Ramos (cell line): ENCODE data around the gene BPIFA3.

Source experiments
- in situ Hi-C: fragments of 300-500 bp; cut with MboI; formaldehyde crosslinking; loops from one replicate; pipeline ENCODE4 v1.14.3; 2022; ENCODE audit warnings: low sequenced_read_pairs; ENCODE audit not compliant: unreplicated experiment

BPIFA3 gene

DNA sequence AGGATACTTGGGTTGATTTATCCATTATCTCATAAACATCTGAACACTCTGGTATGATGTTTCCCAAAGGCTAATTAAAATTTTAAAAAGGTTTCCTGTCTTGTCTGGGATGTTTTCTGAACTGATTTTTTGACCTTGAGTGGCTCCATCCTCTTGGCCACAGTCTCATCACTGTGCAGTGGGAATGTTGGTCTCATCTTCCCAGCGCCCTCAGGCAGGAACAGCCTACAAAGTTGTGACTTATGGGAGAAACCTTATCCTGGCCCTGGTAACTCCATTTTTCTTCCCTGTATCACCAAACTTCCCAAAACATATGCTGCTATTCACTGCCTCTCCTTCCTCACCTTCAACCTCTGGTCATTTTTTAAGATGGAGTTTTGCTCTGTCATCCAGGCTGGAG is 6.8 kb upstream of the BPIFA3 start:
- in situ Hi-C loops = no loop called here

DNA sequence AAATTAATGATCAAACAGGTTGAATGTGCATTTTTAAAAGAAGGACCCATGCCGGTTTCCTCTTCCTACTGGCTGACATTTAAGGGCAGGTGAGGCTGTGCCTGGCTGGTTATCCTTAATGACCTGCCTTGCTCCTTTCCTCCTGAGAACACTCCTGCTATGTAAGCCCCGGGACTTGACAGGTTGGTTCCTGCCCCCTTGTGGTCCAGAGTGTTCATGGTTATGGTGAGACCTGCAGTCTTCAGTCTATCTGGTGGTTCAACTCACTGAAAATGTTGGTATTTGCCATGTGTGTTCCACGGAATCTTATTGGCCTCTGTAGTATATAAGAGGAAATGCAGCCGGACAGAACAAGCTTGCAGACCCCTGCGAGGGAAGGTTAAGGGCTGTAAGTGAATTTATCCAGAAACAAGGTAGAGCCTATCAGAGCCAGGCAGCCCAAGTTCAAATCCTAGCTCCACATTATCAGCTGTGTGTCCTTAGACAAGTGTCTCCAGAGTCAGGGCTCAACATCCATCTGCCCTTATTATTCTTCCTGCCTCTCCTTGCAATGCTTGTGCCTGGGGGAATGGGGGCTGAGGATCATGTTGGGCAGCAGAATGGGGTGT is 5.2 kb upstream of the BPIFA3 start:
- in situ Hi-C loops = no loop called here

DNA sequence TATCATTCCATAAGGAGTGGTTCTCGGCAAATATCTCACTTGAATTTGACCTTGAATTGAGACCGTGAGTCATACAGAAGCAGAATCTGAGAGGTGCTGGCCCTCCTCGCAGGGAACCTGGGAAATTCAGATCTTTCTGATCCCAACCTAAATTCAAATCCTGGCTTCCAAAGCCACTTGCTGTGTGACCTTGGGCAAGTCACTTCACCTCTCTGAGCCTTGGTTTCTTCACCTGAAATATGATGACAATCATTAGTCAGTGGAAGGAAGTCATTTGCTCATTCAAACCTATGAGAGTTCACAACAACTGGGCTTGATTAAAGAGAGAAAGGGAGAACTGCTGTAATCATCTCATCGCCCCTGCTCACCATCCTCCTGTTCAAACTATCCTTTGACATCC is 7.2 kb downstream of the BPIFA3 start:
- in situ Hi-C loops = no loop called here

DNA sequence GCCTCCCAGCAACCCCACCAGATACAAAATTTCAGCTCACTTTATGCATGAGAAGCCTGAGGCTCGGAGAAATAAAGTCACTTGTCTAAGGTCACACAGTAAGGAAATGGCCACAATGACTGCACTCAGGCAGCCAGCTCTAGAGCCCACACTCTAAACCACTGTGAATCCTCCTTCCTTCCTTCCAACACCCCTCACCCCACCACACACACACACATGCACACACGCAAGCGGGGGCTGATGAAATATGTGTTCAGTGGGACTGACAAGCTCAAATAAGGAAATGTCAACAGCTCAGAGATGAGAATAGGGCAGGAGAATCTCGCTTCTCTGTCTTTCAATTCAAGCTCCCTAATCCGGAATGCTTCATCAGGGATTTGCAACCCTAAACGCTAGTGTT is 12.7 kb downstream of the BPIFA3 start:
- in situ Hi-C loops = no loop called here

DNA sequence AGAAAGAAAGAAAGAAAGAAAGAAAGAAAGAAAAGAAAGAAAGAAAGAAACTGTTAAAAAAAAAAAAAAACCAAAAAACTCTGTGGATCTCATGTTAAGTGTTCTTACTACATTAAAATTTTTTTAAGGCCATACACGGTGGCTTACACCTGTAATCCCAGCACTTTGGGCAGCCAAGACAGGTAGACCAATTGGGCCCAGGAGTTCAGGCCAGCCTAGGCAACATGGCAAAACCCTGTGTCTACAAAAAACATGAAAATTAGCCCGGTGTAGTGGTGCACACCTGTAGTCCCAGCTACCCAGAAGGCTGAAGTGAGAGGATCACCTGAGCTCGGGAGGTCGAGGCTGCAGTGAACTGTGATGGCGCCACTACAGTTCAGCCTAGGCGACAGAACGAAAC is 14.1 kb downstream of the BPIFA3 start:
- in situ Hi-C loops = no loop called here

DNA sequence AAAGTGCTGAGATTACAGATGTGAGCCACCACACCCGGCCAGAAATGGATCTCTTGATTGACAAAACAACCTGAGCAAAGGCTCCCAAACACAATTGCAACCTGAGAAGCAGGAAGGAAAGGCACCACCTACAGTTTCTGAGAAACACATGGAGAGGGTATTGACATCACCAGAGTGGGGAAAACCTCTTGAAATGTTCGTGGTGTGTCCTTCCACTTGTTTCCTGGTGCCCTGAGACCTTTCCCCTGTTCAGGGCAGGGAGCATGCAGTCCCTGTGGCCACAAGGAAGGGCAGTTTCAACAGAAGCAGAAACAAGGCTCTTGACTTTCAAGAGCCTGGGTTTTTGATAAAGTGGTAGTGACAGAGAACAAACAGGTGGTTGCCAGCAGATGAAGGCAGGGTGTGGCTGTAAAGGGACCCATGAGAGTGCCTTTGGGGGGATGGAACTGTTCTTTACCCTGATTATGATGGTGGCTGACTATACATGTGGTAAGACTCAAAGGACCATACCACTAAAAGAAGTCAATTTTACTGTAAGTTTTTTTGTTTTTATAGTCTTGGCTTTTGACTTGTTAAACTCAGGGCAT is 15.4 kb downstream of the BPIFA3 start:
- in situ Hi-C loops = no loop called here

DNA sequence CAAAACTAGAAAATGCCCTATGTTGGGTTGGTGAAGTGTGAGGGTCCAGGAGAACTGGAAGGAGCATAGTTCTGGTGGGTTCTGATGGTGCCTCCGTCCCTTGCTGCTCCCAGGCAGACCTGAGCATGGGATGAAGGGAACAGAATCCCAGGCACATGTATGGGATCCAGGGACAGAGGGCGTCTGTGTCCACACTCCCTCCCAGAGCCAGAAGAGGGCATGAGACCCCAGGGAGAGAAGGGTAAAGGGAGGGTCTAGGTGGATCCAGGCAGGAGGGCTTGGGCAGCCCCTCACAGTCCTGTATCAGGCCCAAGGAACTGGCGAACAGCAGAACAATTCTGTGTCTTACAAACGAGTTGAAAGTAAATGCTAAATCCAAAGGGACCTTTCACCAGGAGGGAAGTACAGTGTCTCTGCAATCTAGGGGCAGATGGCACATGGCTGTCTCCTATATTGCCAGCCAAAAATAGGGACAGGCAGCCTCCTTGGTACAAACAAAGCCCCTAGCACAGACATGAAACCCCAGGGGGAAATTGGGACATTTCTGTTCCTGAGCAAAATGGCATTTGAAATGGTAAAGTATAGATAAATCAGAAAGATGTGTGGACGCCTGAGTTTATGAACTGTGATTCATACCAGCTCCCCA is 16.1 kb downstream of the BPIFA3 start:
- in situ Hi-C loops = no loop called here

DNA sequence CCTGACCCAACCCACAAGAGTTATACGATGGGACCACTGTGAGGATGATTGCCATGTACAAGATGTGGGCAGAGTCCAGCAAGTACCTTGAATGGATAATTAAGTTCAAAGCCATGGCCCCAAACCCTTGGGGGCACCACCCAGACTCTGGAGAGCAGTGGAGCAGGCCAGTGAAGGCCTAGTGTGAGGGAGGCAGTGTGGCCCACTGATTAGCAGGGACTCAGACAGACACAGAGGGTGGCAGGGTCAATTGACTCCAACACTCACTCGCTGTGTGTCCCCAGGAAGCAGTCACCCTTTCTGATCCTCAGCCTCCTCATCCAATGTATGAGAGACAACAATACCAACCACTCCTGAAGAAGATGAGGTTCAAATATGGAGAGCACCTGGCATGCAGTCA is 16.9 kb downstream of the BPIFA3 start:
- in situ Hi-C loops = no loop called here

DNA sequence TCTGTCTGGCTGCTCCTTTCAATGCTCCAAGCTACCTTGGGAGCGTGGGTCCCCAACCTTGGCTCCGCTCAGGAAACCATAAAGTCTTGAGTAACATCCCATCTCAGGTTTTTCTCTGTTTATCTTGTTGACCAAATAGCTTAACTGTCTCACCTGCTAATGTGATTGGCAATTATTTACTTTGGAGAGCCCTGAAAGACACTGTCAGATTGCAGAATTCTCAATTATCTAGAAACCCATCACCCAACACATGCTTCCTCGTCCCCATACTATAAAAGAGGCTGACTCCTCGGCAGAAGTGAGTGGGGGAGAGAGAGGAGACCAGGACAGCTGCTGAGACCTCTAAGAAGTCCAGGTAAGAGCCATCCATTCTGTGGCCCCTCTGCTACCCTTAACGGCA is 18.5 kb downstream of the BPIFA3 start, which contains the start of gene BPIFA1:
Gene BPIFA1 (plus strand): TSS at position 301 of the 400 bp plus-strand sequence. CDS start 1,716 bp downstream, outside the sequence.
- in situ Hi-C loops = no loop called here

DNA sequence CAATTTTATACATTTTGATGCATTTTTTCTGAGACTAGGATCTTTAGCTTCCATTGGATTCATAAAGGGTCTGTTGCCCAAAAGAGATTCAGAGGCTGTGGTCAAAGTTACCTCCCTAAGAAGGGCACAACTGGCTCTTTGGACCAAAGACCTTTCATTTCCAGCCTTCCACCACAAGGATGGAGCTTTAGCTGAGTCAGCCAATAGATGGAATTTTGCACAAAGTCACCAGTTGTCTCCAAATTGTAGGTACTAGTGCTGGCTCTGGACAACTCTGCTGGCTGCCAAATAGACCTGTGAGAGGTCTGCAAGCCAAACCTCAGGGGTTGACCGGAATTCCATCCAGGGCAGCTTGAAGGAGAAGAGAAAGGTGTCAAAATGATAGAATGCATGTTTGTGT is 19.2 kb downstream of the BPIFA3 start:
- in situ Hi-C loops = no loop called here

DNA sequence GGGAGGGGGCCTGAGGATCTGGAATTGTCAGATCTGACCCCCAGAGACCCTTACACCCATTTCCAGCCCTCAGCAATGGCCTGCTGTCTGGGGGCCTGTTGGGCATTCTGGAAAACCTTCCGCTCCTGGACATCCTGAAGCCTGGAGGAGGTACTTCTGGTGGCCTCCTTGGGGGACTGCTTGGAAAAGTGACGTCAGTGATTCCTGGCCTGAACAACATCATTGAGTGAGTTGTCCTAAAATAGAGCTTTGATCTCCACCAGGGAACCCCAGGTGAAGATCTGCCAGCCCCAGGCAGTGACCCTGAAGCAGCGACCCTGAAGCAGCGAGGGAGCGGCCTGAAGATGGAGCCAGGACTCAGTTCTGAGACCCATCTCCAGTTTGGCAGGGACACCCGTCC is 20.8 kb downstream of the BPIFA3 start:
- in situ Hi-C loops = no loop called here

DNA sequence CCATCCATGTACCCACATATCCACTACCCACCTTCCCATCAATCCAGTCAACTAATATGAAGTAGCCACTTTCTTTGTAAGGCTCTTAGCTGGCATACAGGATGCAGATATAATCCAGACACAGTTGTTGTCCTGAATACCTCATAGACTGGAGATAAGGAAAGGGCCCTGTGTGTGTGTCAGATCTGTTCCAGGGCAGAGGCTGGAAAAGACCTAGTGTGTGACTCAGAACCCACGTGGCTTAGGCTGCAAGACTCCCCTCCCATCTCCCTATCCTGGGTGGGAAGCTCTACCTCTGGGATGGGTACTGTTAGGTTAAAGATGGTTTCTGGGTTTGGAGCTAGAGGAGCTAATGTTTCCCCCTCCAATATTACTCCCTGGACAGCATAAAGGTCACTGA is 22.3 kb downstream of the BPIFA3 start:
- in situ Hi-C loops = no loop called here

DNA sequence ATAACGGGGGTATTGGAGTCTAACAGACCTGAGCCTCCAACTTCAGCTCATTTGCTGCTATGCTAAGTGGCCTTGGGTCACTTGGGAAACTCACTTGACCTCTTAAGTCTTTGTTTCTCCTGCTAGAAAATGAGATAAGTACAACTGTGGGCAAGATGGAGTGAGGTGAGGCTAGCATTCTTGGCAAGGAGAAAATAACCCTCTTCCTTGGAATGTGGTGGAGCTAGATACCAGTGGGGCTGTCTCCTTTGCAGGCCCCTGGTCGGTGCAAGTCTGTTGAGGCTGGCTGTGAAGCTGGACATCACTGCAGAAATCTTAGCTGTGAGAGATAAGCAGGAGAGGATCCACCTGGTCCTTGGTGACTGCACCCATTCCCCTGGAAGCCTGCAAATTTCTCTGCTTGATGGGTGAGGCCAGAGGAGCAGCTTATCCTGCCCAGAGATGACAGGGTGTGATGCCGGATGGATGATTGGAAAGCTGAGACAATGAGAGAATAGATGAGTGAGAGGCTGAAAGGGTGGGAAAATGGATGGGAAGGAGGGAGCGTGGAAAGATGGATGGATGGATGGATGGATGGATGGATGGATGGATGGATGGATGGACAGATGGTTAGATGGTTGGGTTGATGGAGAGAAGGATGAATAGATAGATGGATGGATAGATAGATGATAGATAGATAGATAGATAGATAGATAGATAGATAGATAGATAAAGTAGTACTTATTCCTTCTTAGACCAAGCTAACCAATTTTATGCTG is 23.0 kb downstream of the BPIFA3 start:
- in situ Hi-C loops = no loop called here

DNA sequence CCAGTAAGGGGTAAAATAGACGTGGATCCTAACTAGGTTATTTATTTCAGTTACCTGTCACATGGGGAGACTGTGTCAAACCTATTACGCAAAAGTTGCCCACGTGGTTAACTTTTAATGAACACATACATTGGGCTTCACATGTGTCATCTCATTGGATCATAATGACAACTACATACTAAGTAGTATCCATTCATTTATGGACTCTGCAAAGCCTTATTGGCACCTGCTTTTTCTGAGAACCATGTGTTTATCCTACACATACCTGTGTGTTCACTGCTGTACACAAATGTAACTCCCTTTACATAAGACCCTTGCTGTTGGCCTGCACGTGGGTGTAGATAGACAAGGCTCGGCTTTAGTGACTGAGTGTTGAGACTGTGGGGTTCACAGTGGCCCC is 23.8 kb downstream of the BPIFA3 start:
- in situ Hi-C loops = no loop called here

DNA sequence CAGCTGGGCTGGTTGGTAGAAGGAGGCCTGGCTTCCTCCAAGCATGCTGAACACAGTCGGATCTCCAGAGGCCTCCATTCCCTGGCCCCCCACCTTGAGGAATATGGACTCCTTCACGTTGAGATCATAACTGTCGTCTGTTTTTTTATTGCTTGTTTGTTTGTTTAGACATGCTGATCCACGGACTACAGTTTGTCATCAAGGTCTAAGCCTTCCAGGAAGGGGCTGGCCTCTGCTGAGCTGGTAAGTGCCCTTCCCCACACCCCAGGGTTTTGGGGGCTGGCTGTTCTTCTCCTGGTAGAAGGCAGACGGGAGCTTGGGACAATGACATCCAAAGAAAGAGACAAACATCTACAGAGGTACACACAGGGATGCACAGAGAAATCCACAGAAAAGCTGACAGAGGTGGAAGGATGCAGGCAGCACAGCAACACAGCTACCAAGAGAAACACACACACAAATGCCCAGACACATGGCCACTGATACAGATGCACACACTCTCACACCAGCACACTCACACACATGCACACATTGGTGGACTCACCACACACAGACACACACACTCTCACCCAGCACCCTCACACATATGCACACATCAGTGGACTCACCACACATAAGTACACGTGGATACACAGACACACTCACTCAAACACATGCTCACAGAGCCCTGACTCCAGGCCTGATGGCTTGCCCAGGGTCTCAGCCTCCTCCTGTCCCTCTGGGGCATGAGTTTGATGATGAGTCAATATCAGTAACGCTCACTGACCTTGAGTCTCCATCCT is 25.4 kb downstream of the BPIFA3 start:
- in situ Hi-C loops = no loop called here

DNA sequence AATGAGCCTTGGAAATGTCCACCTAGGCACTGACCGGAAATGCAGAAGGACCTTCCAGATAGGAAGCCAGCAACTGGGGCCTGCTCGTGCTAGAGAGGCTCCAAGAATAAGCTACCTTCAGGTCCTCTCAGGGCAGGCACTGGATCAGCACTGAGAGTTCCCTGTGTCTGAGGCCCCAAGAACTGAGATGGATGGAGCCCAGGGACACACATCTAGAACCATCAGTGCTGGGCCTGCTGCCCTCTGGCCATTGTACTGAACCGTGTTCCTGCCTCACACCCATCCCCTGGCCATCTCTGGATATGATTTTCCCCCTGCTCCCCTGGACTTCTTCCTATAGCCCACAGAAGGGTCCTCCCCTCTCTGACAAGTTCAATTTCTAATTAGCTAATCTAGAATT is 28.9 kb downstream of the BPIFA3 start:
- in situ Hi-C loops = no loop called here

DNA sequence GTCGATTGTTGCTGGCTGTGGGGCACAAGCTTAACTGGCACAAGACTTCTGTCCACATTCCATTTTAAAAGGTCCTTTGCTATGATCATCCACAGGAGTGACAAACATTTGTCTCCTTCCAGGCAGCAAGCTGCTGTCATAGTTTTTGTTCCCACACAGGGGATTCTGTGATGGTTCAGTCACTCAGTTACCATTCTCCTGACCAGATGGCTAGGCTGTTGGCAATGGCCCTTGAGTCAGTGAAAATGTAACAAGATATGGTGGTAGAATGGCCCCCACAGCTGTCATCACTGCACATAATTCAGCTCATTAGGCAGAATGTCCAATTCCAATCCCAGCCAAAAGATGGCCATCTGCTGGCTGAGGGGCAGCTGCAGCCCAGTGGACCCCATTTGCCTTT is 32.3 kb downstream of the BPIFA3 start:
- in situ Hi-C loops = no loop called here

DNA sequence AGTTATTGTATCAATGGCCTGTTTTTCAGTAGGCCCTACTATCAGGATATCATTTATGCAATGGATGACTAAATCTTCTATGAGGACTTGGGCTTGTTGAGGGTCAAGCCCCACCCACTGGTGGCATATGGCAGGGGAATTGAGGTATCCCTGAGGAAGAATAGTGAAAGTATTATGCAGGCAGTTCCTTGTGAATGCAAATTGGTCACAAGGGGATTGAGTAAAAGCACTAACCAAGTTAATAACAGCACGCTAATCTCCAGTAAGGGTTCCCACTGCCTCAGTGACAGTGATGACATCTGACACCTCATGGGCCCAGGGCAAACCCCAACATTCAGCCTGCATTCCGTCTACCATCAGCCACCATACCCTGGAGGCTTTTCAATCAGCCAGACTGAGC is 33.5 kb downstream of the BPIFA3 start:
- in situ Hi-C loops = no loop called here

DNA sequence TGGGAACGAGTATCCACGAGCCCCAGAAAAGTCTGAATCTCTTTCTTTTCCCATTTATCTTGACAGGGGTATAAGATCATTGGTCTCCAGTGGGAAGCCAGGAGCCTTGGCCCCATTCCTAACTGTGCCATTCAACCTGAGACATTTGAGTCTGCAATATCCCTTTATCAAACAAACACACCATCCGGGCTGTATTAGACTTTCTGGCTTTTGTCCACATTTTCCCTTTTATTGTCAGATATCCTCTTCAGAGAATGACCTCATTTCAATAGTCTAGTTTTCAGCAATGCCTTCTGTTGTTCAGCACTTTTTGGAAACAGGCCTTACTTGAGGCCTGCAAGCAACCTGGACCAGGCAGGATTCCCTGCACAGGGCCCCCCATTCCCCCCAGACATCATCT is 34.3 kb downstream of the BPIFA3 start:
- in situ Hi-C loops = no loop called here

DNA sequence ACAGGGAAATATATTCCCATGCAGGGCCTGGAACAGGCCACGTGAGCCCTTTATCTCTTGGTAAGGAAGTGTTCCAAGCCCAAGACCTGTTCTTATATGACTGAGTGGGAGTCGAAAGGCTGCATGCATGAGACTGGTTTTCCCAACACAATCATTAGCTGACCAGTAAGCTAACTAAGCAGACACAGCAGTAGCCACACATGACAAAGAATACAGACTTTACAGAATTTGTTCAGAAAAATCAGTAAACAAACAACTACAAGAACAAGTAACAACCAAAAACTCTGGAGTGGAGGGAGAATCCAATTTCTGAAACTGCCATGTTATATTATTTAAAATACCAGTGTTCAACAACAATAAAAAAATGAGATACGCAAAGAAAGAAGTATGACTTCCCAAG is 35.3 kb downstream of the BPIFA3 start:
- in situ Hi-C loops = no loop called here

DNA sequence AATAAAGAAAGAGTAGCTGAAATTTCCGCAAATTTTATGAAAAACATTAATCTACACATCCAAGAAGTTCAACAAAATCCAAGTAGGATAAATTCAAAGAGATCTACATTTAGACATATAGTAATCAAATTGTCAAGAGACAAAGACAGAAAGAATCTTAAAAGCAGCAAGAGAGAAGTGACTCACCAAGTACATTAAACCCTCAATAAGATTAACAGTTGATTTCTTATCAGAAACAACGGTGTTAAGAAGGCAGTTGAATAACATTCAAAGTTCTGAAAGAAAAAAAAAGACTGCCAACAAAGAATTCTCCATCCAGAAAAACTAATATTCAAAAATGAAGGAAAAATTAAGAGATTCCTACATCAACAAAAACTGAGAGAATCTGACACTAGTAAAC is 37.9 kb downstream of the BPIFA3 start:
- in situ Hi-C loops = no loop called here
